D341Med (cell line): ENCODE results near the gene HPS4.
"Not testable (repeated sequence)": the region's sequence is repeated elsewhere in the genome, so short reads cannot be mapped to it uniquely, and the experiment has no call there.

Source experiments
- DNase-seq: peaks from one replicate; pipeline ENCODE4 v3.0.0; 2012; ENCODE audit warnings: low spot score

Gene HPS4

DNA sequence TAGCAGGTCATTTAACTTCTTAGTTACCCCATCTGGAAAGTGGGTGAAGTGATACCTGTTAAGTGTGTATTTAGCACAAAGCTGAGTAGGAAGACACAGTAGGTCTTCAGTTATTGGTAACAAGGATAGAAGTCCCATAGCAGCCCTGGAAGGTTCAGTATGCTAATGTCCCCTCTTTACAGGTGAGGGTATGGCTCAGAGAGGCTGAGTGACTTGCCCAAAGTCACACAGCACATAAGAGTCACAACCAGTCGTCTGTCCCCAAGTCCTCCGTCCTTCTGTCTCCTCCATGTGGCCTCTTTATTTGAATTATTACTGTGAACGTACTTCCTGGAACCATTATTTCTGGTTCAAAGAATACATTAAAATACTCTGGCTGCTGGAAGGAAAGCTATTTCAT lies 44.0 kb downstream of the HPS4 start:
- DNase-seq = no peak

DNA sequence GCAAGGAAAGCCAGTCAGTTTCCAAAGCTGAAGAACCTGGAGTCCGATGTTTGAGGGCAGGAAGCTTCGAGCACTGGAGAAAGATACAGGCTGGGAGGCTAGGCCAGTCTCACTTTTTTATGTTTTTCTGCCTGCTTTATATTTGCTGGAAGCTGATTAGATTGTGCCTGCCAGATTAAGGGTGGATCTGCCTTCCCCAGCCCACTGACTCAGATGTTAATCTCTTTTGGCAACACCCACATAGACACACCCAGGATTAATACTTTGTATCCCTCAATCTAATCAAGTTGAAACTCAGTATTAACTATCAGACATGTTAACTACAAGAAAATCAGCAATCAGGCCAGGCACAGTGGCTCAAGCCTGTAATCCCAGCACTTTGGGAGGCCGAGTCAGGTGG lies 44.8 kb downstream of the HPS4 start:
- DNase-seq = not testable (repeated sequence)

DNA sequence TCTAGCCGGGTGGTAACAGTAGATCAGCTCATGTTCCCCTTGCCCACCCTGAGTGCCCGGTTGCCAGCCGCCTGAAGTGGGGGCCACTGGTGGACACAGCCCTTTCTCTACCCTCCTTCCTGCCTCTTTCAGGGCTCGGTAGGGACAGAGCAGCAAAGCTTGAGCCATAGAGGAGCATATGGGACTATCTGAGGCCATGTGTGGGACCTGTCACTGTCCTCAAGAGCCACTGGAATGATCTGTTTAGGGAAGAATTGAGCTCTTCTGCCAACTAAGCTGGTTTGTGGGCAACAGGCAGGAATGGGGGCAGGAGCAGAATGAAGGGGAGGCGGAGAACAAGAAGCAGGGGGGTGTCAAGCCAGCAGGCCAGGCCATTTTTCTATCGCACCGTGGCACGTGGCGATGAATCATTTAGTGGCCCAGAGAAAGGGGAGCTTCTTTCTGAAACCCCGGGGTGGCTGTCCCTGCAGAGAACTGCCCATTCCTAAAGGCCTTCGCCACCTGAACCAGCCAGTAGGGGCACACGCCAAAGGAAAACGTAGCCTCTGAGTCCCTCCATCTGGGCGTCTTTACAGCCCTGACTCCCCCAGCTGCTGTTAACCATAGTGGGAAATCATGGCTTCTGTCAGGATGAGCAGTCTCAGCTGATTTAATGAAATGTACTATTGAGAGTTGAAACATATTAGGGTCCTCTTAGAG lies 45.7 kb downstream of the HPS4 start:
- no peak for DNase-seq

DNA sequence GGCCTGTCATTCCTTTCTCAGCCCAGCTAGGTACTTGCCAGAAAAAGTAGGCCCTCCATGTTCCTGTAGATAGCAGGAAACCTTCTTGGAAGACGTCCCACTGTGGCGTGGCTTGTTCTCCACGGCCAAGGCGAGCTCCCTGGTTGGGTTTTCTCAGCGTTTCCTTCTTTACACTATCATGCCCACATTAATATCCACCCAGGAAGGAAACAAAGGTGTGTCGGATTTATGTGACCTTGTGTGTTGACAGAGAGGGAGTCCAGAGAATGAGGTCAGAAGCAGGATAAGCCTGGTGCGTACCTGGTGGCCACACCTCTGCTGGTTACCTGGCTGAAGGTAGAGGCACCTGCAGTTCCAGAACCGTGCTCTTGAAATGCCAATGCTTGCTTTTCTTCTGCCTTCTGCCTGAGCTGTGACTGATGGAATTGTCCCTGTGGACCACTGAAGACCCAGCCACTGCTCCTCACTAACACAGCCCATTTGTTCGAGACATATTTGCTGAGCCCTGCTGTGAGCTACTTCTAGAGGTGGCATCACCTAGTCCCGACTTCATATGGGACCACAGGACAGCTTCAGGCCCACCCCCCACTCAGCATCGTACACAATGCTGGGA lies 46.6 kb downstream of the HPS4 start:
- no peak for DNase-seq

DNA sequence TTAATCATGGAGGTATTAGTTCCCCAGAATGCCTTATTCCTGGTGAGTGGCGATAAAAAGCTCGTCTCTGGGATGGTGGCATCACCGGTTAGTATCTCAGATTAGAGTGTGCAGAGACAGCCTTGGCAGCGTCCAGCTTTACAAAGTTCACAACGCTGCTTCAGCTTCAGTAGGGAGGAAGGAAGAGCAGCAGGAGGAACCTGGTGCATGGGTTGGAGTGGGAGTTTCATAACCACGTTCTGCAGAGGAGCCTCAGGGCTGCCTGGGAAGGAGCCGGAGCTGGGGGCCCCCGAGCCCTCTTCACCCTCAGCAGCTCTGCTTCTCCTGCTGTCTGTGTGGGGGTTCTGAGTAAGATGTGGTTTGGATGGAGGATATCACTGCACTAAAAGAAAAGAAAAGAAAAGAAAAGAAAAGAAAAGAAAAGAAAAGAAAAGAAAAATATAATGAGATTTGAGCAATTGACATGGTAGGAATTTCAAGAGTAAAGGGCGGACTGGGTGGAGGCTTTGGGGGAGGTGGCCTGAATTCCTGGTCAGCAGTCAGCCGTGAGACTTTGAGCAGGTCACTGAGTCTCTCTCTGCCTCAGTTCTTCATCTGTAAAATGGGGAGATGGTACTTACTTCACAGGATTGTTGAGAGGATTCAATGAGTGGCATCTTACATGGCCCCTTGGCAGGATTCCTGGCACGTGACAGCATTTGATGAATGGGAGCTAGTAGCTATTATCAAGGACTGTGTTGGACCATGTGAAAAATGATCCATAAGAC lies 48.1 kb downstream of the HPS4 start:
- DNase-seq = no peak

DNA sequence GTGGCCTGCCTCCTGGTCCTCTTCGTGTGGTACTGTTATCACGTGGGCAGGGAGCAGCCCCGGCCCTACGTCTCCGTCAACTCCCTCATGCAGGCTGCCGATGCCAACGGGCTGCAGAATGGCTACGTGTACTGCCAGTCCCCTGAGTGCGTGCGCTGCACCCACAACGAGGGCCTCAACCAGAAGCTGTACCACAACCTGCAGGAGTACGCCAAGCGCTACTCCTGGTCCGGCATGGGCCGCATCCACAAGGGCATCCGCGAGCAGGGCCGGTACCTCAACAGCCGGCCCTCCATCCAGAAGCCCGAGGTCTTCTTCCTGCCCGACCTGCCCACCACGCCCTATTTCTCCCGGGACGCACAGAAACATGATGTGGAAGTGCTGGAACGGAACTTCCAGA lies 49.8 kb downstream of the HPS4 start:
- DNase-seq = no peak

DNA sequence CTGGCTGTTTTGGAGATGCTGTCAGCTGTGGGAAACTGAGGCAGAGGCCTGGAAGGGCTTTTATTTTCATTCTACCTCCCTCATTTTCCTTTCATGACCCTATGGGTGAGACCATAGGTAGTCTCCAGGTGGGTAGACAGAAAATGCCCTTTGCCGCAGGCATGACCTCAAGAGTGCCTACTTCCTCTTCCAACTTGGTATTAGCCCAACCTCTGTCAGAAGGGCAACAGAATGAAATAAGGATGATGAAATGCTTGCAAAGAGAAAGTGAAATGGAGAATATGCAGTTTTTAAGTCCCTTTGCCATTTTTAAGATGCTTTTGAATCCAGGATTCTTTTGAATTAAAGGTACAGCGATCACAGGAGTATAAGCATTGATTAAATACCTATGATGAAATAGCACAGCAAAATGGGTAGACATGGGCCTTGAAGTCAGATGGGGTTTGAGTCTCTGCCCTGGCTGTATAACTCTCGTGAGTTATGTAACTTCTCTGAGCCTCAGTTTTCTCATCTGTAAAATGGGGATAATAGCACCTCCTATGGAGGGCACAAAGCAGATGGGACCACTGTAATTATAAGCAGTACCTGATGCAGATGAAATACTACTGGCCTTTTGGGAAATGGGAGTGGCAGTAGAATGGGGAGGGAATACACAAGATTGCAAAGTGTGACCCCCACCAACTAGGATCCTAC lies 50.8 kb downstream of the HPS4 start:
- no peak for DNase-seq

DNA sequence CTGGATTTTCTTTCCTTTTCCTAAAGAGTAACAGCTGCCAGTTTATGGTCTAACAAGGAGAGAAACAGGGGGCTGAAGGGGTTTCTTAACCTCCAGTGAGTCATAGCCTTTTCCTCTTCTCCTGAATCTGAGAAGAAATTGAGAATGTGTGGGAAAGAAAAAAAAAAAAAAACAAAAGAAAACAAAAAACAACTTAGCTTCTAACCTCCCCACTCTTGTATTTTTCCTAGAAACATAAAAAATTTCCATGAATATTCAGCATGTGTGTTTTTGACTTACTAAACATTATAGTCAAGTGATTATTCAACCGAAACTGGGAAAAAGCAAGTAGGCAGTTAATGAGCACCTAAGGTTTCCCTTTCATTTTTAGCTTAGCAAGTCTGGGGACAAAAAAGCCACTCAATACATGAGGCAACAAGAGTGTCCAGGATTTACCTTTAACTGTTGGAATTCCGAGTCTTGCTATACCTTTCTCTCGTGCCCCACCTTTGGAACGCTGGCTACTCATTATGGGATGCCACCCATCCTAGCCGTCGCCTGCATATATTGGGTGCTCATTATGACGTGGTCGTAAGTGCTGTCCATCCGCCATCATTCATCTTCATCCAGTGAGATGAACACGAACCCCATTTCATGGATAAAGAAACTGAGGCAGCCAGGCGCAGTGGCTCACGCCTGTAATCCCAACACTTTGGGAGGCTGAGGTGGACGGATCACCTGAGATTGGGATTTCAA lies 52.2 kb downstream of the HPS4 start:
- no peak for DNase-seq

DNA sequence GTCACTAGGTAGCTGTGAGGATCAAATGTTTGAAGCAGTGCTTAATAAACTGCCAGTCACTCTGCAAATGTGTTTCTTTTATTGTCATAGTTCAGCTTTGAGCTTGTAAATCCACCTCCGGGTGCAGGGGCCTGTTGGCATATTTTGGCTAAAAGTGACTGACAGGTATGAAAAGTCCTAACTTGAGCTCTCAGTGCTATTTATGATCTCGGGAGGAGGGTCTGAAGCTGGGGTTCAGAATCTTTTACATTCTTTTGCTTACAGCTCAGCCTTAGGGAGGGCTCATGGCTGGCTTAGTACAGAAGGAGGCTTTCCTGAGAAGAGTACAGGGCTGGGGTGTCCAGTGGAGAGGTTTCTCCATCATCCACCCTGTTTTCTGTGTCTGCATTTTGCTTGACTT lies 53.0 kb downstream of the HPS4 start:
- no peak for DNase-seq

DNA sequence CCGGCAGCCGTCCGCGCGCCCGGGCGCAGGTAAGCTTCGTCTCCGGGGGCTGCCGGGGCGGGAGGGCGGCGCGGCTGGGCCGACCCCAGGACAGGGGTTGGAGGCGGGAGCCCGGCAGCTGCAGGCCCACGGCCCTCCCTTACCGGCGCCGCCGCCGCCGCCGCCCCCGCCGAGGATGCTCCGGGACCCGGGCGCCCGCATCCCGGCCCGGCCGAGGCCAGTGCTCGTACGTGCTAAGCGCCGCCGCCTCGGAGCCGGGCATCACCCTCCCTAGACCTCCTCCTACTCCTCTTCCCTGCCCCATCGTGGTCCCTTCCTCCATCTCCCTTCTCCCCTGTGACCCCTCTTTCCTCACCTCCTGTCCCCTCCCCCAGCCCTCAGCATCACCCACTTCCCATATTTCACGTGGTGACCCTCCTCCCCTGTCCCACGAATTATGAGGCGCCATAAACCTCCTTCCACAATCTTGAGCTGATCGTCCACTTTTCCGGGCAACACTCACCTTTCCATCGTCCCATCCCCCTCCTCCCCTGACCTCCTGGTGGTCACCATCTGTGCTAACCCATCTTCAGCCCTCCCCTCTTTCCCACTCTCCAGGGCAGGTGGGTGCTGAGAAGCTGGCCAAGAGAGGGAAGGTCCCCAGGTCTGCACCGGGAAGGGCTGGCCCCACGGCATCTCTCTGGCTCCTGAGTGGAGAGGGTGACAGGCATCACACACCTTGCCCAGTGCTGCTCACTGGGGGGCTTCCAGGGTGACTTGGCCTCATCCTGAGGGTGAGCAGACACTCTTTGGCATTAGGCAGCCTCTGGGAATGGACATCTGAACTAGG lies 53.9 kb downstream of the HPS4 start:
- DNase-seq = peak; percentile 70

DNA sequence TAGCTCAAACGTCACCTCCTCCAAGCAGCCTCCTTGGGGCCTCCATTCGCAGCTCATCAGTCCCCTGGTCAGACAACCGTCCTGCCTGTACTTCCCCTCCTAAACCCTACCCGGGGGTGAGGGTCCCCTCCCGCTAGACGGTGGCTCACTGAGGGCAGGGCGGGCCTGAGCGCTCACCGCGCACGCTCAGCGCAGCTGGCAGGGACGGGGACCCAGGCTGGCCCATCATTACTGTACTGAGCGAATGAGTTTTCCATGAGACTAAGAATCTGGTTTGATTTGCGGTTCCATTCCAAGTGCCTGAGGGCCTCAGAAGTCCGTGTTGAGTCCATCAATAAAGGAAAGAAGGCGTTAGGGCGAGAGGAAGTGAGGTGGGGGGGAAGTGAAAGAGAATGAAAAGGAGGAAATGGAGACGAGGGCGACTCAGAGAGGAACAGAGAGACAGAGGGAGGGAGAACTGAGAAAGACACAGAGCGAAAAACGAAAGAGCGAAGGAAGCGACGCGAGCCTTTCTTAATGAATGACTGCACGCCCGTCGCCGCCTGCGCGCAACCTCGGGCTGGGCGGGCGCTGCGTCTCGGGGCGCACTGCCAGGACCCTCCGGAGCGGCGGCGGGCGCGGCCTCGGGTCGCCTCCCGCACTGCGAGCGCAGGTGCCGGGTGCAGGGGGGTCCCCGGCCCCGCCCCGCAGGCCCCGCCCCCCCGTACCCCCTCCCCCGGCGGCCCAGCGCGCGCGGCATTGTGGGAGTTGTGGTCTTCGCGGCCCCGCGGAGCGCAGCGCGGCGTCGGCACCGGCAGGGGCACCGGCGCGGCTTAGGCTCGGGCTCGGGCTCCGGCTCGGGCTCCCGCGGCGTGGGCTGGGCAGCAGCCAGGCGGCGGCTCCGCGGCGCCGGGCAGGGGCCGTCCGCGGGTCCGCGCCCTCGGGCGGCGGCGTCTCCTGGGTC lies 54.8 kb downstream of the HPS4 start, which contains the start of gene ASPHD2:
Gene ASPHD2, plus strand, starts transcription at position 746 of the 943 bp plus-strand sequence. CDS start 4,356 bp downstream, outside the sequence.
- DNase-seq = peak; percentile 95

DNA sequence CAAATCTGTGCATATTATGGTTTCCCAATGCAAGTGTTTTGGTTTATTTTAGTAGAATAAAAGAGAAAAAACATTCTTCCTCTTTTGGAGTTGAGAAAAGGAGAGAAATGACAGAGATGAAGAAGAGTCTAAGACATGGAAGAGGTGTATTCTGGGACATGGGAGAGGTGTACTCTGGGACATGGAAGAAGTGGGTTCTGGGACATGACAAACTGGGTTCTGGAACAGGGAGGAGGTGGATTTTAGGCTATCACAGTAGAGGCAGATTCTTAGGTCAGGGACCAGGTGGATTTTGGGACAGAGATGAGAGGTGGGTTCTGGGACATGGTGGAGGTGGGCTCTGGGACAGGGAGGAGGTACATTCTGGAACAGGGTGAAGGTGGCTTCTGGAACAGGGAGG lies 56.7 kb downstream of the HPS4 start:
- no peak for DNase-seq

DNA sequence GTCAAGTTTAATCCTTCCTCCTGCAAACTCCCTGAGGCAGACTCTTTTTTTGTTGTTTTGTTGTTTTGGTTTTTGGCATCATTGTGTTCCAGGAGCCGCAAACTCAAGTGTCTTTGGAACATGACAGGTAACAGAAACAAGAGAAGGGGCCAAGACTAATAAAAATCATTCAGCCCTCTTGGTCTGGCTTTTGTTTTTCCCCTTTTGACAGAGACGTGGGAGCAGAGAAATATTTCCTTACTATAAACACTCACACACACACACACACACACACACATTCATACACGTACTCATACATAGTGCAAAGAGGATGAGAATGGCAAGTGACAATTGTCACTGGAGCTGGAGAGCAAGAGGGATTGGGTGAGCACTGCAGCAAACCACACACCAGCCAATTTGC lies 65.0 kb downstream of the HPS4 start:
- DNase-seq = no peak

DNA sequence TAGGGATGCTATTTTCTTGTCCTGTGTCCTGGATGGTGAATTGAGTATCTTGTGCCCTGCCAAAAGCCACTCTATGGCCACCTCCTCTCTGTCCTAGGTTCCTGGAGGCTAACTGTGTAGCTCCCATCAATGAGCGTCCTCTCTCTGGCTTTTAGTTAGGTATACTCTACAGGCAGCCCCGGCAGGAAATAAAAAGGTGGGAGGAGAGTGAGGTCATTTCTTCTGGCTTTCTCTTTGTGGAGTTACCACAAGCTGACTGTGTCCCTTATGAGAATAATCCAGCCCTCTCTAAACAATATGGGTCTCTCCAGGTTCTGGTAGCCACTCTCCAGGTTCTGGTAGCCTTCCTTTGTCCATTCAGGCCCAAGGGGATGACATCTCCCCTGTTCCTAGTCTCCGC lies 66.2 kb downstream of the HPS4 start:
- no peak for DNase-seq

DNA sequence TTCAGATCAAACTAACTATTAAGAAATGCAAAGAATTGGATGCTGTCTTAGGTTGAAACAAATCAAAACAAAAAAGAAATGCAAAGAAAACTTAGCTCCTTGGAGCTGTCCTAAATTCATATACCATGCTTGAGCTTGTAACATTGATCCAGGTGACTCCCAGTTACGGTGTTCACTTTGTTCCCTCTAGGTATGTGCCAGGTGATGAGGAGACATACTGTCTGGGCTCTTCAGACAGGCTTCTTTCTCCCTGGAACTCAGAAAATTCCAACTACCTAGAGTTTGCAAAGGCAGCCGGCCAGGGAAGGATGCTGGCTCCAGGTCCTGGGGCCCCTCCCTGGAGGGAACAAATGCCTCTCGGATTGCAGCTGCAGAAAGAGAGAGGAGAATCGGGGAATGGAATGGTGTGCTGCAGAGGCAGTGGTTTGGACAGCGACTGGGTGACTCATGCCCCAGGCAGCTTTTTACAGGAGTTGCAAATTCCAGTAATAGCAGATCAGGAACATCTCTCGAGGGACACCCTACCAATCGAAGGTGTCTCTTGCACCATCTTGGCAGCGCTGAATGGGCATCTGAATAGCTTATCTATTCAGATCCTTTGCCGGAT lies 66.8 kb downstream of the HPS4 start:
- no peak for DNase-seq

DNA sequence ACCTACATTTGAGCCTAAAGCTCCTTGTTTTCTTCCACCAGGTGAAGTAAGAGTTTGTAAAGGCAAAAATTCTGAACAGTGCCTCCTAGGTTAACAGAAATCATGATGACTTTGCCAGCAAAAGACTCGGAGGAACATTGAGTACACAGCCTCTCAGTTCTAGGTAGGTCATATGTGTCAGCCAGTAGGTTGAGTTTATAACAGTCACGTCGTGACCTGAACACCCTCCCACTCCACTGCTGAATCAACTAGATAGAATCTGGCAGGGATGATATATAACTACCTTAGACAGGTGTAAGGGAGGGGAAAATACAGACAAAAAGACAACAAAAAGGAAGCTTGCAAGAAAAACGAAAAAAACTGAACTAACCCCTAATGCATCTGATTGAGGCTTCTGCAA lies 67.3 kb downstream of the HPS4 start:
- no peak for DNase-seq

DNA sequence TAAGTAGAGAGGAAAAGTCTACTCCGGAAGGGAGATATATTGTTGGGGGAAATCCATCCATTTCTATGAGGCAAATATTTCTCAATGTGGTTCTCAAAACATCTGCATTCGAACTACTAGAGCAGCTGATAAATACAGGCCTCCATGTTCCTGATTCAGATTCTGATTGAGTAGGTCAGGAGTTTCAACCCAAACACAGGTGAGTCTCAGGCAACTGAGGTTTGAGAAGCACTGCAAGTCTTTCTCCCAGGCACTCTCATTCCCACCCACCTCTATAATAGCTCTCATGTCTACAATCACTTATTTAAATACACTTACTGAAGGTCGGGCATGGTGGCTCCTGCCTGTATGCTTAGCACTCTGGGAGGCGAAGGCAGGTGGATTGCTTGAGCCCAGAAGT lies 69.2 kb downstream of the HPS4 start:
- DNase-seq = no peak

DNA sequence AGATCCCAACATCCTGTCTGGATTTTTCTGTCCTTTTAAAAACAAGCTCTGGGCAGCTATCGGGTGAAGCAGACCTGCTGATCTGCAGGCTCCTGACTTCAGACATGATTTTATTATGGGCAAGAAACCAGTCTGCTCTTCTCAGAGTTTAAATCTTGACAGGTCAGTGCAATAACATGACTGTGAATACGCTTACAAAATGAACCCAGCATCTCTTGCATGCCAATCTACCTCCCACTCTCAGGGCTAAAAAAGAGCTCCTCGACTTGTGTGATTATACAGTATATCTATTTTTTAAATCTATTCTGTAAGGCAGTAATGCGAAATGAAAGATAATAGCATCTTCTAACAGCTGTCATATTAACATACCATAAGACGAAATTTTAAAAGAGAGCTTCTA lies 73.2 kb downstream of the HPS4 start:
- no peak for DNase-seq

DNA sequence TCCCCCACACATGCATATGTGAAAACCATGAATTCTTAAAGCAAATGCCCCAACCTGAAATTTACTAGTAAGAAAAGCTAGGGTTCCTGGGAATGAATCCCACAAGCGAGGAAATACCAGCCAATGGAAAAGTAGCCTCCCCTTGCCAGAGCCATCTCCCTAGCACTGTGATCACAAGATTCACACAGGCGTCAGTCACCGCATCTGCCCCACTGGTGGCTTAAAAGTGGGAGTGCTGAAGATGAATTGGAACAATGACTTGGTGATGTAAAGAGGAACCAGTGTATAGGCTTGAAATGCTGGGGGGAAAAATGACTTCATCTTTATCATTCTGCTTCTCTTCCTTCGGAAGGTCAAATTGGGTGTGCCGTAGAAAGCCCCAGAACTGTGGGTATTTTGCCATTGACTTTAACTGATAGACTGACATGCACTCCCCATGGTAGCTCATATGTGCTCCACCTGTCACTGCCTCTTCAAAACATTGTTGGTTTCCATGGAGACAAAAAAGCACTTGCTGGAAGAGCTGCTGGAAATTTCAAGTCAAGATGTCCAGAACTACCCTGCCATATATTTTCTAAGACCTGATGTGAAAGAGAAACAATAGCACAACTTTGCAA lies 73.8 kb downstream of the HPS4 start:
- DNase-seq = no peak
